HG02623 (cell line): Measurements from ENCODE around the gene CMBL.
"Not testable (repeated sequence)": the region's sequence is repeated elsewhere in the genome, so short reads cannot be mapped to it uniquely, and the experiment has no call there.

Experiments used
- ATAC-seq: cut with Tn5 transposase; IDR thresholded peaks from one replicate; pipeline ENCODE4 v1.9.1; 2021; ENCODE audit warnings: moderate library complexity; ENCODE audit not compliant: unreplicated experiment

The CMBL gene

GRCh38 chr5:10262121-10262774, 45.5 kb downstream of the CMBL start:
- ATAC-seq = no peak

GRCh38 chr5:10261065-10261464, 46.6 kb downstream of the CMBL start:
- no peak for ATAC-seq

- ATAC-seq = no peak
Observed at GRCh38 chr5:10259899-10260298, 47.8 kb downstream of the CMBL start.

DNA sequence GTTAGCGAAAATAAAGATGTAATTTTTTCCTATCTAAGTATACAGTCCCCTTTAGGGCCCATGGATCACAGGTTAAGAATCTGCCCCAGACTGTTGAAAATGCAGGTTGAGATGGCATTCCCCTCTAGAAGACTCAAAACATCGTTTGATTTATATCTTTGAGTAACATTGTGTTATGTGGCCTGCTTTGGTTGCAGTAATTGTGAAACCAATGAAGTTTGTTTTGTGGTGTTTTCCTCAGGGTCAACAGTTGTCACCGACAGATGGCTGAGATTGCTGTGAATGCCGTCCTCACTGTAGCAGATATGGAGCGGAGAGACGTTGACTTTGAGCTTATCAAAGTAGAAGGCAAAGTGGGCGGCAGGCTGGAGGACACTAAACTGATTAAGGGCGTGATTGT, 49.8 kb downstream of the CMBL start:
- no peak for ATAC-seq

GRCh38 chr5:10254686-10255085, 53.0 kb downstream of the CMBL start:
- no peak for ATAC-seq

DNA sequence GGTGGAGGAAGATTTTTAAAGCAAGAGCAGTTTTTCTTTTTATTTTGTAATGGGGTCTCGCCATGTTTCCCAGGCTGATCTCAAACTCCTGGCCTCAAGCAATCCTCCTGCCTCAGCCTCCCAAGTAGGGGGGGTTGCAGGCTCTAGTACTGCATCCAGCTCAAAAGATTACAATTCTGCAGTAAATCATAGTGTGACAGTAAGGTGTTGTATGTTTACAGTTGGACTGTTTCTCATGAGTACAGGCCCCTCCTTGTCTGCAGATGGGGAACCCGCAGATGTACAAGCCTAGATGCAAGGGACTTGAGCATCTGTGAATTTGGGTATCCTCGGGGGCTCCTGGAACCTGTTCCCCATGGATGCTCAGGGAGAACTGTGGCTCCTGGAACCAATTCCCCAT, 54.3 kb downstream of the CMBL start:
- no peak for ATAC-seq

- ATAC-seq = no peak
Observed at GRCh38 chr5:10251405-10251804, 56.3 kb downstream of the CMBL start.

- no peak for ATAC-seq
Observed at GRCh38 chr5:10250806-10251276, 56.9 kb downstream of the CMBL start.

DNA sequence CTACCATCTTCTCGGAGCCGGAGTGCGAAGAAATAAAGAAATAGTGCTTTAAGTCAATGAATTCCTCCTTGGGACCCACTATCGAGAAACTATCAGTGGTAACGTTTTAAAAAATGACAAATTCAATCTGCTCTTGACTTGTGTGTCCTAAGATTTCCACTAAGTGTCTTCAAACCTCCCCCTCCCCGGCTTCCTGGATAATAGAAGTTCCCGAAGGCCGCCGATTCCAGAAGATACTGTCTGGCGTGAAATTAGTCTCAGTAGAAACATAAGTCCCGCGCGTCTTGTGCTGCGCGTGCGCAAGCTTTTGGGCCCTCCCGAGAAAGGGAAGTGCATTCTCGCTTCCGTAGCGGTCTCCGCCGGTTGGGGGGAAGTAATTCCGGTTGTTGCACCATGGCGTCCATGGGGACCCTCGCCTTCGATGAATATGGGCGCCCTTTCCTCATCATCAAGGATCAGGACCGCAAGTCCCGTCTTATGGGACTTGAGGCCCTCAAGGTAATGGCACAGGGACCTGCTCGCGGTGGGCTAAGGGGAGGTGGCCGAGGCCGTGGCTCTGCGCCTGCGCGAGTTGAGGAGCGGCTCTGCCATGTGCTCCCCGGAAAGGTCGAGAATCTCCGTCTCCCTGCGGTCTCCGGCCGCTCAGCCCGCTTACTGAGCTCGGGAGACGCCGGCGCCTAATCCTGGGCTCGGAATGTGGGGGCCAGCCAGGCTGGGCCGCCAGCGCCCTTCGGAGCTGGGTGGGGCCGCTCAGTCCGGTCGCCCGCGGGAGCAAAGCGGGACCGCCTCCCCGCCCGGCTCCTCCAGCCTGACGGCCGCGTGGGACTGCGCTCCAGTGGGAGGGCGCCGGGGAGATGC, 57.5 kb downstream of the CMBL start, which contains the start of gene CCT5:
Gene CCT5, plus strand, starts transcription at position 333 of the 858 bp plus-strand sequence. Its CDS starts 61 bp downstream, at position 394.
- ATAC-seq = peak; percentile 78

- no peak for ATAC-seq
Observed at GRCh38 chr5:10248378-10249260, 59.1 kb downstream of the CMBL start.

- ATAC-seq = not testable (repeated sequence)
Observed at GRCh38 chr5:10247217-10247616, 60.5 kb downstream of the CMBL start.

DNA sequence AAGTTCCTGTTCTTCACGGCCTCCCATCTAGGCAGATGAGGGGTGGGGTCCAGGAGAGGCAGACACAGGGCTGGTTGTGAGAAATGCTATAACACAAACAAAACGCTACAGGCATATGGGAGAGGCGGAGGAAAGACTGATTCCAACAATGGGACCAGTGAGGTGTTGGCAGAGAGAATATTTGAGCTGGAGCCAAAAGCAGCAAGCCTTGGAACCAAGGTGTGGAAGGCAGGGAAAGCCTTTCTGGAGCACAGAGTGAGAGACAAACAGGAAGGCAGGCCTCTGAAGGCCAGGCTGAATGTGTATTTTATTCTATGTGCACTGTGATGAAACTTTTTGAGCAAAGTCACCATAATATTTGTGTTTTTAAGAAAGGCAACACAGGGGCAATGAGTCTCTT, 60.9 kb downstream of the CMBL start:
- no peak for ATAC-seq

- ATAC-seq = no peak
Observed at GRCh38 chr5:10244342-10244944, 63.3 kb downstream of the CMBL start.

- ATAC-seq = no peak
Observed at GRCh38 chr5:10243660-10244240, 64.0 kb downstream of the CMBL start.

DNA sequence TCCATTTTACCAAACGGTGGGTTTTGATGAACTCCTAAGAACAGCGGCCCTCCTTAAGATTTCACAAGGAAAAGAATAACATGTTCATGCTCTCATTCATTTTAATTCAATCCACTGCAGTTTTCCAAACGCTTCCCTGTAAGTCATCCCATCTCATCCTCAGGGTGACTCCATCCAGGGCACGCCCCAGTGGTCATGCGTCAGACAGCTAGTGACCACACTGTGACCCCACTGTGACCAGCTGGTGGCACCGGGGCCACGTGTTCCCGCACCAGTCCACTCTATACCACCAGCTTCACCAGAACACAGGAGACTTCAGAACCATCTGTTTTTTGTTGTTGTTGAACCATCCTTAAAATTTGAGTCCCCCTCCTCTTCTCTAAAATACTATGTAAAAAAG, 72.4 kb downstream of the CMBL start:
- ATAC-seq = no peak

DNA sequence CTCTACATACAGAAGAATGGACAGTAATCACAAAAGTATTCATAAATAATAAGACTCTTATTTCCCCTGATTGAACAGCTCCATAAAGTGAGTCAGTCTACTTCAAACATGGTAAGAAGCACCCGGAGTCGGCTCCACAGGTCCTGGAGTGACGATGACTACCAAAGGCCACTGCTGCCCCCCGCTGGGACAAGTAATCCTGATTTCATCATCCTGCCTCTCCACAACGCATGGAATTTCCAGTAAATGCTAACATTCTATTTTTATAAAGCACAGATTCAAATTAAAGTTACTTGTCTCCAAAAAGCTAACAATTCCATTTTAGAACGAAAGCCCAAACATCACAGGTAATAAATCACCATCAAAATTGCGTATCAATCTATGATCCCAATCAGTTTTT, 74.2 kb downstream of the CMBL start:
- ATAC-seq = no peak

DNA sequence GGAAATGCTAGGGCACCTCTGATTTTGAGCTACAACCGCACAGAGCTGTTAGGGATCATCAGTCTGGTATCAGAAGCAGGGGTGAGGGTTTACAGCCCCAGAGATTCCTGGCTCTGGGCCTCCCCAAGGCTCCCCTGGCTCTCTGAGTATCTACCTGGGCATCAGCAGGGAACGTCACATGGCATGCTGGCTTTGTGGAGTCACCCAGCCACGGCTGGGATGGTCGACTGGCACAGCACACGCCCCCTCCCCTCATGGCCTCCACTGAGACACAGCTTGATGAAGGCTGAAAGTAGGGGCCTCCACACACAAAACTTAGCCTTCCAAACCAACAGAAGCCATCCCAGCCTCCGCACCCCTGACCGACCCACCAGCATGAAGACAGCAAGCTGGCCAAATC, 74.7 kb downstream of the CMBL start:
- ATAC-seq = no peak

- no peak for ATAC-seq
Observed at GRCh38 chr5:10232386-10232785, 75.3 kb downstream of the CMBL start.

GRCh38 chr5:10229306-10230048, 78.2 kb downstream of the CMBL start:
- no peak for ATAC-seq

- no peak for ATAC-seq
Observed at GRCh38 chr5:10228288-10228687, 79.4 kb downstream of the CMBL start.
